ENCODE measurements around the gene CNTNAP2. TPM values are rescaled to one million over a fixed set of nuclear protein-coding genes. Genes with fewer than 3 reads are reported as not detected.

The CNTNAP2 gene
- total RNA-seq, 4 donors from 2014 or later, result 0.42 to 0.71 TPM; not detected in 2

GRCh38 chr7:146993764-146994163 lies 877.2 kb downstream of the CNTNAP2 start:
- TF ChIP-seq CTCF (IDR thresholded peaks at IDR 0.05) (no peak), POLR2A (IDR thresholded peaks at IDR 0.05) (no peak)
- DNase-seq (ENCODE audit: low spot score in 2 of 2), result no peak
- H3K4me3 ChIP-seq (ENCODE audit: low read depth, poor library complexity, severe bottlenecking), result no peak overlapping the region
- intact Hi-C loops (cut with DNase I; ENCODE audit: low total_unique reads), result no loop called here
- WGBS, 2 donors, result 86 to 88% methylated on average over 1 of the region's 1 CpG

DNA sequence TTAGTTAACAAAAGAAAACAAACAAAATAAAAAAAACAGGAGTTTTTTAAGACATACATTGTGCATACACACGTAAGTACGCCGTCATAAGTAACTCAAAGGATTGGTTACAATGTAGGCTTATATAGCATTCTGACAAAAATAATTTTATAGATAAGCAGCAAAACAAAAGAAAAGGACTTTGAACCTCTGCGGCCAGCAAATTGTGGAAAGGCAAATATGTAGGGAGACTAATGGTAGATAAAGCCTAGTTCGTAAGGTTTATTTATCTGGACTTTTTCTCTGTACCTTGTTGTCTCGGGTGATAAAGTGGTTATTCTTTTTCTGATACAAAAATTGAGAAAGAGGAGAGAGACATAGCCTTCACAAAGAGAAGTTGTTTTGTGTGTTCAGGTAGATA lies 891.9 kb downstream of the CNTNAP2 start:
- no peak for DNase-seq (ENCODE audit: low spot score in 2 of 2)
- no peak overlapping the region for H3K4me3 ChIP-seq (ENCODE audit: low read depth, poor library complexity, severe bottlenecking)
- TF ChIP-seq POLR2A (IDR thresholded peaks at IDR 0.05) (no peak), CTCF (IDR thresholded peaks at IDR 0.05) (no peak)
- 79 to 95% methylated on average over 6 of the region's 6 CpGs for WGBS, 2 donors
- intact Hi-C loops (cut with DNase I; ENCODE audit: low total_unique reads), result no loop called here

DNA sequence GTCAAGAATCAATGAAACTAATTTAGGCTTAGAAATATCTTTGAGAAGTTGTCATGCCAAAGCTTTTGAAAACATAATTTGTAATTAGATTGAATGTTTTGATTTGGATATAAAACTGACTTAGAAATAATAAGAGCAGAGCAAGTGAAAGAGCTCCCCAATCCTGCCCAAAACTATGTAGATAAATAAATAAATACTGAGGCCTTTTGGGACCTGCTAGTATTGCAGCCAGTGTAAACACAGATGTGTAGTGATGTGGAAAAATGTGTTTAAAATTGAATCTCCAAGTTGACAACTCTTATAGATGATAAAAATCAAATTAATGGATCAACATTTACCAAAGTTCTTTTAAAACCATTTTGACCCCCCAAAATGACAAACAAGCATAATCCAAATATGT lies 896.1 kb downstream of the CNTNAP2 start:
- TF ChIP-seq CTCF (IDR thresholded peaks at IDR 0.05) (no peak), POLR2A (IDR thresholded peaks at IDR 0.05) (no peak)
- no peak for DNase-seq (ENCODE audit: low spot score in 2 of 2)
- intact Hi-C loops (cut with DNase I; ENCODE audit: low total_unique reads), result no loop called here
- no peak overlapping the region for H3K4me3 ChIP-seq (ENCODE audit: low read depth, poor library complexity, severe bottlenecking)

- no peak for DNase-seq (ENCODE audit: low spot score in 2 of 2)
- intact Hi-C loops (cut with DNase I; ENCODE audit: low total_unique reads), result no loop called here
- WGBS, 2 donors, result 74 to 77% methylated on average over 2 of the region's 2 CpGs
- no peak overlapping the region for H3K4me3 ChIP-seq (ENCODE audit: low read depth, poor library complexity, severe bottlenecking)
- TF ChIP-seq CTCF (IDR thresholded peaks at IDR 0.05) (no peak), POLR2A (IDR thresholded peaks at IDR 0.05) (no peak)
Measured at GRCh38 chr7:147013825-147014224, 897.2 kb downstream of the CNTNAP2 start.

DNA sequence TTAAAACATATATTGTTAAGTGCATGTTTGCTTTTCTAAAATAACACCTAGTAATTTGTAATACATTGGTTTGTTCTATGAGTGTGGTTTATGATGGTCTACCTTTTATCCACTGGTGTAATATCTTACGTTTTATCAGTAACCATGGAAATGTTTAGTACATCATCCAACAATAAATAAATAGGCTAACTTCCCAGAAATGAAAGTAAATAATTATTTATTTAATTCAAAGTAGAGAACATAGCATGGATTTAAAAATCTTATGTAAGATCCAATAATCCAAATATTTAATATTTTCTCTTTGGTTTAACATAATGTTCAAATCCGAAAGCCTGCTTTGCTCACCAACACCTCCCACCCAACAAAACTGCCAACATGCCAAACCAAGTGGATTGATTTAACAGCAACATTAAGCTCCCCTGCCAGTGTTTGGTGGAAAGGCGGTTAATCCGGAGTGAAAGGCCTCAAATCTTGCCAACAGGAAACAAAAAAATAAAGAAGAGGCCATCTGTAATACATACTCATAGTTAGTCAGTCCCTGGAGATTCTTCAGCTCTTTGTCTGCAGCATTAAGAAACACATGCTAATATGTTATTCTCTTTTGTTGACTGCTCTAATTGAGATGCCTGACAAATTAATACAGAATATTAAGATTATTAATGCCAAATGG lies 897.8 kb downstream of the CNTNAP2 start:
- H3K4me3 ChIP-seq (ENCODE audit: low read depth, poor library complexity, severe bottlenecking), result no peak overlapping the region
- no peak for TF ChIP-seq CTCF (IDR thresholded peaks at IDR 0.05)
- no peak for TF ChIP-seq POLR2A (IDR thresholded peaks at IDR 0.05)
- 56 to 66% methylated on average over 4 of the region's 4 CpGs for WGBS, 2 donors
- intact Hi-C loops (cut with DNase I; ENCODE audit: low total_unique reads), result no loop called here
- no peak for DNase-seq (ENCODE audit: low spot score in 2 of 2)

DNA sequence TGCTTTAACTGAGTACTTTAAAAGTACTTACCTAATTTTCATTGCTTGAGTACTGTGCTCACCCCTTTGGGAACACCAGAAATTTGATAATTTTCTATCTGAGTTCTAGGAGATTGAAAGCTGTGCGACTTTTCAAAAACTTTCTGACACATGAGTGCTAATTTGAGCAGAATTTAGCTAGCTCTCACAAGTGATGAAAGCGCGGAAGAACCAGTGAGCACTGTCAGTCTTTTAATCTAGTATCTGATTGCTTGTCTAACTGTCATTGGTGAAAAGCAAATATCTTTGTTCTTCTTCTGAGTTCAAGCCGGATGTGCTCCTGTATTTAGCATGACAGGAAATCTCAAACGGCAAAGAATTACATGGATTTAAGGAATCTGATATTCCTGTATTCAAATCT lies 899.4 kb downstream of the CNTNAP2 start:
- DNase-seq (ENCODE audit: low spot score in 2 of 2), result no peak
- intact Hi-C loops (cut with DNase I; ENCODE audit: low total_unique reads), result no loop called here
- 89 to 92% methylated on average over 5 of the region's 5 CpGs for WGBS, 2 donors
- H3K4me3 ChIP-seq (ENCODE audit: low read depth, poor library complexity, severe bottlenecking), result no peak overlapping the region
- TF ChIP-seq POLR2A (IDR thresholded peaks at IDR 0.05) (no peak), CTCF (IDR thresholded peaks at IDR 0.05) (no peak)

Measured in lower leg skin (tissue), 4 donors.